Stimulated activated naive CD8-positive, alpha-beta T cell treated with anti-CD3 and anti-CD28 coated beads, Interleukin-15, amount 100 ng/mL, for 72 hours (primary cell): ENCODE results near the gene NOBOX.

Source experiments
- ATAC-seq: fragments of 150-1000 bp; cut with Tn5 transposase; 2 replicates; pipeline ENCODE4 v1.10.0; 2021; ENCODE audit warnings: mild to moderate bottlenecking, moderate library complexity
- DNase-seq, 2 donors: peaks; one replicate each; pipeline ENCODE4 v3.0.0; 2021 to 2022
- H3K27ac Mint-ChIP-seq, 2 donors: one replicate each; pipeline ENCODE4 v1.8.0; 2022; ENCODE audit warnings: mild to moderate bottlenecking in 2 of 2, mixed read lengths in 2 of 2, moderate library complexity in 2 of 2
- H3K27me3 Mint-ChIP-seq: one replicate; pipeline ENCODE4 v1.8.0; 2022; ENCODE audit warnings: mixed read lengths
- H3K4me1 Mint-ChIP-seq: one replicate; pipeline ENCODE4 v1.8.0; 2022; ENCODE audit warnings: mild to moderate bottlenecking, mixed read lengths
- H3K4me3 Mint-ChIP-seq, 2 donors: one replicate each; pipeline ENCODE4 v1.8.0; 2022; ENCODE audit warnings: mild to moderate bottlenecking in 2 of 2, mixed read lengths in 2 of 2, moderate library complexity in 1 of 2
- H3K9me3 Mint-ChIP-seq, 2 donors: one replicate each; pipeline ENCODE4 v1.8.0; 2022; ENCODE audit warnings: mixed read lengths in 2 of 2

Gene NOBOX

GRCh38 chr7:144404946-144405345 lies 1.5 kb upstream of the NOBOX start:
- Mint-ChIP-seq H3K27me3 (peaks cover 7% of the 10 kb centered on the region), H3K4me3 (no peak overlapping the region), H3K27ac (peak overlapping the region in 1 of 2 donors; percentile 6), H3K9me3 (no peaks in the 10 kb centered on the region), H3K4me1 (no peaks in the 10 kb centered on the region)
- DNase-seq = no peak
- no peak for ATAC-seq

GRCh38 chr7:144403102-144403501 lies 391 bp downstream of the NOBOX start:
- Mint-ChIP-seq H3K9me3 (no peaks in the 10 kb centered on the region), H3K4me3 (no peak overlapping the region), H3K27me3 (peaks cover 7% of the 10 kb centered on the region), H3K27ac (no peak overlapping the region), H3K4me1 (no peaks in the 10 kb centered on the region)
- ATAC-seq = no peak
- DNase-seq = no peak

GRCh38 chr7:144401490-144401889 lies 2.0 kb downstream of the NOBOX start:
- ATAC-seq (no peak), DNase-seq (no peak)
- H3K4me1 Mint-ChIP-seq = no peaks in the 10 kb centered on the region
- H3K9me3 Mint-ChIP-seq = no peaks in the 10 kb centered on the region
- H3K27ac Mint-ChIP-seq = peak overlapping the region in 1 of 2 donors; percentile 5
- H3K4me3 Mint-ChIP-seq = no peak overlapping the region
- no peaks in the 10 kb centered on the region for H3K27me3 Mint-ChIP-seq

GRCh38 chr7:144399946-144400345 lies 3.5 kb downstream of the NOBOX start:
- no peaks in the 10 kb centered on the region for H3K9me3 Mint-ChIP-seq
- no peak overlapping the region for H3K27ac Mint-ChIP-seq
- DNase-seq (no peak), ATAC-seq (no peak)
- H3K27me3 Mint-ChIP-seq = no peaks in the 10 kb centered on the region
- no peak overlapping the region for H3K4me3 Mint-ChIP-seq
- H3K4me1 Mint-ChIP-seq = no peaks in the 10 kb centered on the region

- no peaks in the 10 kb centered on the region for H3K9me3 Mint-ChIP-seq
- H3K27ac Mint-ChIP-seq = no peak overlapping the region
- DNase-seq (no peak), ATAC-seq (no peak)
- H3K27me3 Mint-ChIP-seq = no peaks in the 10 kb centered on the region
- no peak overlapping the region for H3K4me3 Mint-ChIP-seq
- no peaks in the 10 kb centered on the region for H3K4me1 Mint-ChIP-seq
These were observed 4.6 kb downstream of the NOBOX start for GRCh38 chr7:144398911-144399310.

GRCh38 chr7:144398291-144398690 lies 5.2 kb downstream of the NOBOX start:
- Mint-ChIP-seq H3K9me3 (no peaks in the 10 kb centered on the region), H3K27ac (peak overlapping the region in 1 of 2 donors; percentile 66), H3K4me1 (no peaks in the 10 kb centered on the region), H3K27me3 (no peaks in the 10 kb centered on the region), H3K4me3 (no peak overlapping the region)
- DNase-seq = no peak
- ATAC-seq = no peak

GRCh38 chr7:144397086-144397485 lies 6.4 kb downstream of the NOBOX start:
- ATAC-seq = peak; percentile 4
- DNase-seq = no peak
- no peak overlapping the region for H3K4me3 Mint-ChIP-seq
- peaks cover under 1% of the 10 kb centered on the region for H3K4me1 Mint-ChIP-seq
- H3K27me3 Mint-ChIP-seq = no peaks in the 10 kb centered on the region
- no peaks in the 10 kb centered on the region for H3K9me3 Mint-ChIP-seq
- H3K27ac Mint-ChIP-seq = no peak overlapping the region

GRCh38 chr7:144391823-144392255 lies 11.7 kb downstream of the NOBOX start:
- DNase-seq (peak; percentile 14 to 21), ATAC-seq (peak; percentile 79)
- Mint-ChIP-seq H3K27me3 (no peaks in the 10 kb centered on the region), H3K27ac (no peak overlapping the region), H3K9me3 (no peaks in the 10 kb centered on the region), H3K4me3 (peak overlapping the region; percentile 36 to 66), H3K4me1 (peaks cover 4% of the 10 kb centered on the region)

- ATAC-seq = no peak
- peaks cover 10% of the 10 kb centered on the region for H3K4me1 Mint-ChIP-seq
These were observed 12.5 kb downstream of the NOBOX start for GRCh38 chr7:144391014-144391413.

GRCh38 chr7:144390481-144390880 lies 13.0 kb downstream of the NOBOX start:
- peaks cover 10% of the 10 kb centered on the region for H3K4me1 Mint-ChIP-seq
- H3K9me3 Mint-ChIP-seq = no peaks in the 10 kb centered on the region
- DNase-seq = no peak
- ATAC-seq = no peak
- no peak overlapping the region for H3K4me3 Mint-ChIP-seq
- H3K27me3 Mint-ChIP-seq = no peaks in the 10 kb centered on the region
- H3K27ac Mint-ChIP-seq = no peak overlapping the region

More at GRCh38 chr7:144391014-144391413, 12.5 kb downstream of the NOBOX start:
- no peaks in the 10 kb centered on the region for H3K9me3 Mint-ChIP-seq
- H3K4me3 Mint-ChIP-seq = no peak overlapping the region
- DNase-seq = no peak
- no peak overlapping the region for H3K27ac Mint-ChIP-seq
- H3K27me3 Mint-ChIP-seq = no peaks in the 10 kb centered on the region

GRCh38 chr7:144388950-144389349 lies 14.5 kb downstream of the NOBOX start:
- DNase-seq (no peak), ATAC-seq (no peak)
- Mint-ChIP-seq H3K4me1 (peaks cover 20% of the 10 kb centered on the region), H3K27ac (no peak overlapping the region), H3K4me3 (no peak overlapping the region), H3K27me3 (no peaks in the 10 kb centered on the region), H3K9me3 (no peaks in the 10 kb centered on the region)

GRCh38 chr7:144386741-144387140 lies 16.8 kb downstream of the NOBOX start:
- H3K27ac Mint-ChIP-seq = no peak overlapping the region
- H3K9me3 Mint-ChIP-seq = no peaks in the 10 kb centered on the region
- H3K27me3 Mint-ChIP-seq = no peaks in the 10 kb centered on the region
- DNase-seq (no peak), ATAC-seq (no peak)
- H3K4me3 Mint-ChIP-seq = no peak overlapping the region
- H3K4me1 Mint-ChIP-seq = peaks cover 16% of the 10 kb centered on the region

- peaks cover 16% of the 10 kb centered on the region for H3K4me1 Mint-ChIP-seq
- ATAC-seq = peak; percentile 65
- H3K27me3 Mint-ChIP-seq = no peaks in the 10 kb centered on the region
- no peak overlapping the region for H3K4me3 Mint-ChIP-seq
- H3K27ac Mint-ChIP-seq = no peak overlapping the region
- DNase-seq = peak in 1 of 2 donors; percentile 17
- no peaks in the 10 kb centered on the region for H3K9me3 Mint-ChIP-seq
These were observed 18.8 kb downstream of the NOBOX start for GRCh38 chr7:144384555-144385245.

- Mint-ChIP-seq H3K27me3 (no peaks in the 10 kb centered on the region), H3K4me1 (peaks cover 16% of the 10 kb centered on the region), H3K27ac (peak overlapping the region in 1 of 2 donors; percentile 23), H3K9me3 (no peaks in the 10 kb centered on the region), H3K4me3 (no peak overlapping the region)
- ATAC-seq = peak; percentile 33
- DNase-seq = no peak
These were observed 19.4 kb downstream of the NOBOX start for GRCh38 chr7:144384071-144384470.

GRCh38 chr7:144379776-144380384 lies 23.6 kb downstream of the NOBOX start:
- Mint-ChIP-seq H3K4me3 (no peak overlapping the region), H3K4me1 (peaks cover 8% of the 10 kb centered on the region), H3K27me3 (no peaks in the 10 kb centered on the region), H3K9me3 (no peaks in the 10 kb centered on the region), H3K27ac (peak overlapping the region in 1 of 2 donors; percentile 42)
- no peak for ATAC-seq
- DNase-seq = no peak

- no peak for ATAC-seq
- Mint-ChIP-seq H3K4me3 (no peak overlapping the region), H3K27ac (no peak overlapping the region)
These were observed 24.8 kb downstream of the NOBOX start for GRCh38 chr7:144378651-144379050.

More at GRCh38 chr7:144378651-144379050, 24.8 kb downstream of the NOBOX start:
- H3K9me3 Mint-ChIP-seq = no peaks in the 10 kb centered on the region
- no peak for DNase-seq
- H3K27me3 Mint-ChIP-seq = no peaks in the 10 kb centered on the region
- H3K4me1 Mint-ChIP-seq = no peaks in the 10 kb centered on the region
